Epithelial cell of esophagus (primary cell): Measurements from ENCODE around the gene ELAVL2.

Experiments
- DNase-seq: peaks from one replicate; pipeline ENCODE4 v3.0.0; 2010; ENCODE audit warnings: low read depth
- H3K4me3 ChIP-seq: 2 replicates; pipeline ENCODE4 v1.5.1; 2011; ENCODE audit warnings: mild to moderate bottlenecking, low read length, control low read depth
- CTCF ChIP-seq: IDR thresholded peaks from 2 replicates; pipeline ENCODE4 v1.5.1; 2011; ENCODE audit warnings: low read depth, mild to moderate bottlenecking, low read length, control low read depth, inconsistent platforms; ENCODE audit not compliant: insufficient read depth; ENCODE audit errors: missing control alignments

ELAVL2 gene

GRCh38 chr9:23669776-23670175 is 156.3 kb downstream of the ELAVL2 start:
- no peak overlapping the region for H3K4me3 ChIP-seq
- TF ChIP-seq CTCF: no peak
- no peak for DNase-seq

- DNase-seq: no peak
- H3K4me3 ChIP-seq: no peak overlapping the region
- no peak for TF ChIP-seq CTCF
These were observed 160.4 kb downstream of the ELAVL2 start for GRCh38 chr9:23665635-23666034.

GRCh38 chr9:23665051-23665450 is 161.0 kb downstream of the ELAVL2 start:
- DNase-seq: no peak
- TF ChIP-seq CTCF: no peak
- no peak overlapping the region for H3K4me3 ChIP-seq

GRCh38 chr9:23663946-23664345 is 162.1 kb downstream of the ELAVL2 start:
- H3K4me3 ChIP-seq: no peak overlapping the region
- DNase-seq: no peak
- no peak for TF ChIP-seq CTCF

- no peak overlapping the region for H3K4me3 ChIP-seq
- no peak for TF ChIP-seq CTCF
- DNase-seq: no peak
These were observed 162.5 kb downstream of the ELAVL2 start for GRCh38 chr9:23663536-23663935.

- no peak for DNase-seq
- H3K4me3 ChIP-seq: no peak overlapping the region
- TF ChIP-seq CTCF: no peak
These were observed 162.9 kb downstream of the ELAVL2 start for GRCh38 chr9:23663125-23663524.

GRCh38 chr9:23662320-23662719 is 163.7 kb downstream of the ELAVL2 start:
- no peak for DNase-seq
- no peak overlapping the region for H3K4me3 ChIP-seq
- no peak for TF ChIP-seq CTCF
